NCI-H1105 treated with DMSO at 0.1 percent for 48 hours (cell line): Measurements from ENCODE around the gene TRANK1.

Source experiments
- DNase-seq: peaks from one replicate; lab custom pipeline; 2025; lab: John Stamatoyannopoulos, UW

Gene TRANK1

DNA sequence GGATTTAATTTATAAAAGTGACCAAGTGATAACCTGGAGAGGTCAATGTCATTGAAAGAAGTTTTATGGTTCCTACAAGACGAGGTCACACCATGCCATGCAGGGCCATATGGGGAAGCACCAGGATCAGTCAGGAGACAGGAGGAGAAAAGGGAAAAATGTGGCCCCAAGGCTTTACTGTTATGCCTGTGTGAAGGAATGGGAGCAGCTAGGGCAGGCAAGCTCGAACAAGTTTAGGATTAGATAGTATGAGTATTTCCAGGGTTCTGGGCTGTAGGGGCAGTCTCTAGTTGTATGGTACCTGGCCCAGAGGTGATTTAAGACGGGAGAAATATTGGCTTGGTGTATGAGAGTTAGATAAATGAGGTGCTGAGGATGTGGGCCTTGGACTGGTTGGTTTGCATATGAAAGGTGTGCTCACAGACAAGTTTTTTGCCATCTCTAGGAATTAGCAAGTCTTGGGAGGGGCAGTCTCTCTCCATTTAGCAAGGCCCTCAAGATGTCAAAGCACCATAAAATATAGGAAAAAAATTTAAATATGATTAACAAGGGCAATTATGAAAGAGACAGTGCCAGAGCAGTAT, 144.2 kb downstream of the TRANK1 start:
- no peak for DNase-seq

DNA sequence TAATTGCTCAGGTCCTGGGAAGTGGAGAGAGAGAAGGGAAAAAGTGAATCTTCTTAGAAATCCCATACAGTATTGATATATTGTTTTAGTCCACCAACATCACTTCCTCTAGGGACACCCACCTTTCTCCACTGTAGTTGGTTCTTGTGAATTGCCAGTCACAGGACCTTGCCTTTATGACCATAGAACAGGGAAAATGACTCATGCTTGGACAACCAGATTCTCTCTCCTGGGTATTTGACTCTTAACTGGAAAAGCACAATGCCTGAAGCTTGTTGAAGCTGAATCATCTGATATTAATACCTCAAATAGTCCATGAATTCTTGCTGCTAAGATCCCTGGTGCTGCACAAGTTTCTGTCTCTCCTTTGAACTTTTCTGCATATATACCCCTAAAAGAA, 148.0 kb downstream of the TRANK1 start:
- no peak for DNase-seq

- DNase-seq: no peak
Observed at GRCh38 chr3:36796161-36796560, 148.7 kb downstream of the TRANK1 start.

DNA sequence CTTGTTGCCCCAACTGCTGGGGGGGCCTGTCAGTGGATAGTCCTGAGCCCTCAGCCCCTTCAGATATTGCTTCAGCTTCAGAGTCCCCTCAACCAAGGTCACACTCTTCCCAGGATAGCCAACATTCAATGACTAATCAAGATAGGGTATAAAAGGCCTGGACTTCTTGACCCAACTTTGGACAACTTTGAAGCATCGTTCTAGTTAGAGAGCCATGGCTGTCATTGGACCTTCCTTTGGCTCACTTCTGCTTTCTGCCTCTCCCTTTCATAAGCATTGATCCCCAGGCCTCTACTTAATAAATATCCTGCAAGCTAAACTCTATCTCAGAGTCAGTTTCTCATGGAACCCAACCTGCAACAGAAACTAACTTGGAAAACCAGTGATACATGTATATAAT, 149.2 kb downstream of the TRANK1 start:
- no peak for DNase-seq

- no peak for DNase-seq
Observed at GRCh38 chr3:36792342-36792741, 152.5 kb downstream of the TRANK1 start.

GRCh38 chr3:36790765-36791164, 154.1 kb downstream of the TRANK1 start:
- DNase-seq: no peak

DNA sequence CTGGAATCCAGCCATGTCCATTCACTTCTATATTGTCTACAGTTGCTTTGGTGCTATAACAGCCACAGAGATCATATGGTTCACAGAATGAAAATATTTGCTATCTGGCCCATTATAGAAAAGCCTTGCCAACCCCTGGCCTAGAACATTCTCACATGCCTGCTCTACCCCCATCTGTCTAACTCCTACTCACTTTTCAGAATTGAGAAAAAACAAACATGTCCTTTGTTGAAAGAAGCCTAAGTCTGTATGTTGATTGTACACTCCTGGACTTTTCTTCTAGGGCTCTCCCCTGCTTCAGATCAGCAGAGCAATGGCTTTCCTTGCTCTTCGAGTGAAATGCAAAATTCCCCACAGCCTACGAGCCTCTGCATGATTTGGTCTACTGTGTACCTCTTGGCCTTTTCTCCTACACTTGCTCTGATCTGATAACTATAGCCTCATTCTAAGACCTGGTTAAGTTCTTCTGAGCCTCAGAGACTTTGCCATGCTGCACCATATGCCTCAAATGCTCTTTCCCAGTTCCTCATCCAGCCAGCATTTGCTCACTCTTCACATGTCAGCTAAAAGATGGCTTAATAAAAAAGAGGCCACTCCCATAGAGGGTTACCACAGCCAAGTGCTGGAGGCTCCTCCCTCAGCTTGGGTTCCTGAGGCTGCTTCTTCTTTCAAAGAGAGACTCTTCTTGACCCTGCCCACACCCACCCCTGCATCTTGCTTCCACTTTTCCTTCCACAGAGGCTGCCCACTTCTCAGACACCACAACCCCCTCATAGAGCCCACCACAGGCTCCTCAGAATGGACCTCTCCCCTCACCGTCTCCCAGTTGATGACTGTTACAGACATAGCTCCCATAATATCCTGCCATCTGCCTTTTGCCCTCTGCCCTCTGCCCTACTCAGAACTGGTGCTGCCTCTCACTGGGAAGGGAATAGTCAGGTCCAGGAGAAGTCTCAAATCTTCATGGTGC, 157.6 kb downstream of the TRANK1 start:
- DNase-seq: no peak

DNA sequence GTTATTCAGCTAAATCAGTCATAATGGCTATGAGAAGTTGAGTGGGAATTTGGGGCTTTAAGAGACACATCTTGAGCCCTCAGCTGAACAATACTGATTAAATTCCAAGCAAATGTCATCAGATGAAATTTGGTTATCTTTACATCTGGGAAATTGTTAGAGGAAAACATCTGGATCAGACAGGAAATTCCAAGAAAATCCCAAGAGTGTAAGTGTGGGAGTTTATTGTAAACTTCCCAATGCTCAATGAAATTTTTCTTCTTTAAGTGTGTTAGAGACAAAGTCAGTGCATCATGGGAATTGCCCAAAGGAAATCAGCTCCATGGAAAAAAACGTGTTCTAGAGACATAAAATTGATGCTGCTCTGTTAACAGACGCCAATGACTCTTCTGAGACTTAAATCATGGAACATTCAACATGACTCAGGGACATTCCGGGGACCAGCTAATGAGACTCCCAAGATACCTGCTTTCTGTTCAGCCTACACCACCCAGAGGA, 160.7 kb downstream of the TRANK1 start:
- no peak for DNase-seq

DNA sequence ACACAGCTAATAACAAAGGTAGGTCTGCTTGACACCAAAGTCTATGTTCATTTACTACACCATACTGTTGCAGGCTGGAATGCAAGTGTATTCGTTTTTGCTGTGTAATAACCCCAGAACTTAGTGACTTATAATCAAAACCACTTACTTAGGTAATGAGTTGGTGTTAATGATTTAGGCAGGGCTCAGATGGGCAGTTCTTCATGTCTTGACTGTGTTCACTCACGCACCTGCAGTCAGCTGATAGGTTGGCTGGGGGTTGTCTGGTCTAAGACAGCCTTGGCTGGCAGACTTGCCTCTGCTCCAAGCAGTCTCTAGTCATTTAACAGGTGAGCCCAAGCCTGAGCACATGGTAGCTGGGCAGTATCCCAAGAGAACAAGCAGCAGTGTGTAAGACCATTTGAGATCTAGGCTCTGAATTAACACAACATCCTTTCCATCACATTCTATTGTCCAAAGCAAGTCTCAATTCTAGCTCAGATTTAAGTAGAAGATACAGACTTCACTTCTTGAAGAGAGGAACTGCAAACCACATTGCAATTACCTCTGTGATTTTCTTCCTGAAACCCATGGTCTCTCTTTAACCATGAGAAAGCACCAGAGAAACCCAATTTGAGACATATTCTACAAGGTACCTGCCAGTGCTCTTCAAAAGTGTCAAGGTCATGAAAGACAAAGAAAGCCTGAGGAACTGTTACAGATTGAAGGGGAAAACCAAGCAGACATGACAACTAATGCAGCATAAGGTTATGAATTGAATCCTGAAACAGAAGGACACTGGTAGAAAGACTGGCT, 167.2 kb downstream of the TRANK1 start:
- DNase-seq: no peak
